ENCODE data around the gene MPG.

MPG gene

DNA sequence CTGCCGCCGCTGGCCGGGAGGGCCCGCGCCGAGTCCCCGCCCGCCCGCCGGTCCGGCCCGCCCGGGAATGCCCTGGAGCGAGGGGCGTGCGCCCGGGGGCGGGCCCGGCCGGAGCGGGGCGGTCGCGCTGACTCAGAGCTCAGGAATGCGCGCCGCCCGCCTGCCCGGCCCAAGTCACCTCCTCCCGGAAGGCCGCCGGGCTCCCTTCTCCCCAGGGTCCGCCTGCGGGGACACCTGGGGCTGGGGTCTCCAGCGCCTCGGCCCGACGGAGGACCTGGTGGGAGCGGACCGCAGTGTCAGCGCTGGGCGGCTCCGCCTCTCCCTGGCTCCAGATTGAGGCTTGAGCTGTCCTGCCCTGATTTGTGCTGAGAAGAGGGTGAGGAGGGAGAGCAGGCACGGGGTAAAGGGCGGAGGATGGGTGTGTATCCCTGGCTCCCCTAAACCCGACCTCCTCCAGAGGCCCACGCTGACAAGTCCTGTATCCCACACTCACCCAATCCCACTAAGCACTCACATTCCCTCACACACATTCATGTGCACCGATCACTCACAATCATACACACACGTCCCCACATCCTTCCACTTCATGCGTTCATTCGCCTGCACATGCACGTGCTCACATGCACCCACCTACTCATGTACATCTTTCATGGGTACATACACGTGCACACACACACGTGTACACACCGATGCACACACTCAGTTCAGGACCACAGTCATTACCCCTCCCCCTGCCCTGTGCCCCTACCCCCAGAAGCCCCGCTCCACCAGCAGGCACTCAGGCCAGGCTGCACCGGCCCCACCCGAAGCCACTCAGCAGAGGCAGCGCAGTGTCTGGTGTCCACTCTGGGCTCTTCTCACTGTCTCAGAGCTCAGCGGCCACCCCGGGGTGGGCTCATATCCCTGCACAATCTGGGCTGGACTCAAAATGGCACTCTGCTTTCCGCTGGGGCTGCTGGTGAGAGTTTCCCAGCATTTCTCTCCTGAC is 5.2 kb upstream of the MPG start, which contains the start of gene RHBDF1:
RHBDF1 (minus strand) TSS at position 71 of the 988 bp plus-strand sequence. CDS start 7,616 bp downstream, outside the sequence.
- Histone ChIP-seq H3K9ac (ENCODE audit: low read length) (peak within 1 kb of the TSS; percentile 40), H3K4me3 (ENCODE audit: low read length) (peak within 1 kb of the TSS; percentile 10), H3K27me3 (ENCODE audit: control insufficient read depth, insufficient read depth, low read length) (peaks cover 13% of the 10 kb centered on the region), H3K36me3 (ENCODE audit: control insufficient read depth, insufficient read depth, low read length) (no peaks in the 10 kb centered on the region), H3K9me3 (ENCODE audit: control insufficient read depth, low read length) (no peaks in the 10 kb centered on the region), H3K4me1 (ENCODE audit: control insufficient read depth, insufficient read depth, low read length) (peaks cover 60% of the 10 kb centered on the region)

DNA sequence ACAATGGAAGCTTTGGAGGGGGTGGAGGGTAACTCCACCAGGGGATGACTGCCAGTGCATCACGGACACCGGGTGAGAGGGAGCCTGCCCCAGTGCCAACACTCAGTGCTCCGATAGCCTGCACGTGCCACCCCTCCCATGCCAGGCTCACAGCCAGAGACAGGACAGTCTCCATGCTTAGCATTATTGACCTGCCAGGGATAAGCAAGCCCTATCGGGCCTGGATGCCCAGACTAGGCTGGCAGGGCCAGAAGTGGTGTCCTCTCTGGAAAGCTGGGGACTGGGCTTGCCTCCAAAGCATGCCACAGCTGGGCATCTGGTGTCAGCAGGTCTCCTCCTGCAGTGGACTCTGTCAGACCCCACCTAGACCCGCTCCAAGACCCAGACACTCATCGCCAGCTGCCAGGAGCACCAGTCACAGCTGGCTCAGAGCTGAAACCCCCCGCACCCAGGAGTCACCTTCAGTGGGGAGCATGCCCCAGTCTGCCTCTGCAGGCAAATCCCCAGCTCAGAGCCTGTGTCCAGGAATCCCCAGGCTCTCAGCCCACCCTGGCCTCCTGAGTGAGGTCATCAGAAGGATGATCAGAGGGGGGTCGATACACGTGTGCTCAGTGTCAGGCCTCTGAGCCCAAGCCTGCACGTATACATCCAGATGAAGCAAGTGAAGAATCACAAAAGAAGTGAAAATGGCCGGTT is 3.8 kb upstream of the MPG start:
- no peak overlapping the region for H3K4me3 ChIP-seq (ENCODE audit: low read length)
- H3K27me3 ChIP-seq (ENCODE audit: control insufficient read depth, insufficient read depth, low read length) = peaks cover 13% of the 10 kb centered on the region
- H3K9ac ChIP-seq (ENCODE audit: low read length) = no peak overlapping the region
- H3K4me1 ChIP-seq (ENCODE audit: control insufficient read depth, insufficient read depth, low read length) = peaks cover 67% of the 10 kb centered on the region
- H3K9me3 ChIP-seq (ENCODE audit: control insufficient read depth, low read length) = no peaks in the 10 kb centered on the region
- H3K36me3 ChIP-seq (ENCODE audit: control insufficient read depth, insufficient read depth, low read length) = no peaks in the 10 kb centered on the region

GRCh38 chr16:74747-75334 is 3.2 kb upstream of the MPG start:
- Histone ChIP-seq H3K27me3 (ENCODE audit: control insufficient read depth, insufficient read depth, low read length) (peaks cover 13% of the 10 kb centered on the region), H3K9me3 (ENCODE audit: control insufficient read depth, low read length) (no peaks in the 10 kb centered on the region), H3K4me3 (ENCODE audit: low read length) (no peak overlapping the region), H3K9ac (ENCODE audit: low read length) (no peak overlapping the region), H3K36me3 (ENCODE audit: control insufficient read depth, insufficient read depth, low read length) (no peaks in the 10 kb centered on the region), H3K4me1 (ENCODE audit: control insufficient read depth, insufficient read depth, low read length) (peaks cover 72% of the 10 kb centered on the region)

GRCh38 chr16:75580-76501 is 2.2 kb upstream of the MPG start:
- peaks cover 9% of the 10 kb centered on the region for H3K27me3 ChIP-seq (ENCODE audit: control insufficient read depth, insufficient read depth, low read length)
- H3K4me1 ChIP-seq (ENCODE audit: control insufficient read depth, insufficient read depth, low read length) = peaks cover 67% of the 10 kb centered on the region
- H3K9ac ChIP-seq (ENCODE audit: low read length) = peak overlapping the region; percentile 71
- H3K4me3 ChIP-seq (ENCODE audit: low read length) = no peak overlapping the region
- H3K36me3 ChIP-seq (ENCODE audit: control insufficient read depth, insufficient read depth, low read length) = no peaks in the 10 kb centered on the region
- H3K9me3 ChIP-seq (ENCODE audit: control insufficient read depth, low read length) = no peaks in the 10 kb centered on the region

- peaks cover 9% of the 10 kb centered on the region for H3K27me3 ChIP-seq (ENCODE audit: control insufficient read depth, insufficient read depth, low read length)
- H3K9me3 ChIP-seq (ENCODE audit: control insufficient read depth, low read length) = no peaks in the 10 kb centered on the region
- H3K9ac ChIP-seq (ENCODE audit: low read length) = peak overlapping the region; percentile 71
- no peaks in the 10 kb centered on the region for H3K36me3 ChIP-seq (ENCODE audit: control insufficient read depth, insufficient read depth, low read length)
- H3K4me3 ChIP-seq (ENCODE audit: low read length) = peak overlapping the region; percentile 41
- peaks cover 63% of the 10 kb centered on the region for H3K4me1 ChIP-seq (ENCODE audit: control insufficient read depth, insufficient read depth, low read length)
These were observed 1.3 kb upstream of the MPG start for GRCh38 chr16:76535-77272.

GRCh38 chr16:77273-77806 is 685 bp upstream of the MPG start:
- no peaks in the 10 kb centered on the region for H3K9me3 ChIP-seq (ENCODE audit: control insufficient read depth, low read length)
- H3K9ac ChIP-seq (ENCODE audit: low read length) = peak overlapping the region; percentile 71
- peaks cover 63% of the 10 kb centered on the region for H3K4me1 ChIP-seq (ENCODE audit: control insufficient read depth, insufficient read depth, low read length)
- peak overlapping the region; percentile 41 for H3K4me3 ChIP-seq (ENCODE audit: low read length)
- no peaks in the 10 kb centered on the region for H3K36me3 ChIP-seq (ENCODE audit: control insufficient read depth, insufficient read depth, low read length)
- peaks cover 9% of the 10 kb centered on the region for H3K27me3 ChIP-seq (ENCODE audit: control insufficient read depth, insufficient read depth, low read length)

- H3K9me3 ChIP-seq (ENCODE audit: control insufficient read depth, low read length) = no peaks in the 10 kb centered on the region
- peak overlapping the region; percentile 71 for H3K9ac ChIP-seq (ENCODE audit: low read length)
- peaks cover 52% of the 10 kb centered on the region for H3K4me1 ChIP-seq (ENCODE audit: control insufficient read depth, insufficient read depth, low read length)
- H3K36me3 ChIP-seq (ENCODE audit: control insufficient read depth, insufficient read depth, low read length) = no peaks in the 10 kb centered on the region
- H3K27me3 ChIP-seq (ENCODE audit: control insufficient read depth, insufficient read depth, low read length) = no peaks in the 10 kb centered on the region
- H3K4me3 ChIP-seq (ENCODE audit: low read length) = peak overlapping the region; percentile 66
These were observed 572 bp downstream of the MPG start for GRCh38 chr16:78444-79150.

DNA sequence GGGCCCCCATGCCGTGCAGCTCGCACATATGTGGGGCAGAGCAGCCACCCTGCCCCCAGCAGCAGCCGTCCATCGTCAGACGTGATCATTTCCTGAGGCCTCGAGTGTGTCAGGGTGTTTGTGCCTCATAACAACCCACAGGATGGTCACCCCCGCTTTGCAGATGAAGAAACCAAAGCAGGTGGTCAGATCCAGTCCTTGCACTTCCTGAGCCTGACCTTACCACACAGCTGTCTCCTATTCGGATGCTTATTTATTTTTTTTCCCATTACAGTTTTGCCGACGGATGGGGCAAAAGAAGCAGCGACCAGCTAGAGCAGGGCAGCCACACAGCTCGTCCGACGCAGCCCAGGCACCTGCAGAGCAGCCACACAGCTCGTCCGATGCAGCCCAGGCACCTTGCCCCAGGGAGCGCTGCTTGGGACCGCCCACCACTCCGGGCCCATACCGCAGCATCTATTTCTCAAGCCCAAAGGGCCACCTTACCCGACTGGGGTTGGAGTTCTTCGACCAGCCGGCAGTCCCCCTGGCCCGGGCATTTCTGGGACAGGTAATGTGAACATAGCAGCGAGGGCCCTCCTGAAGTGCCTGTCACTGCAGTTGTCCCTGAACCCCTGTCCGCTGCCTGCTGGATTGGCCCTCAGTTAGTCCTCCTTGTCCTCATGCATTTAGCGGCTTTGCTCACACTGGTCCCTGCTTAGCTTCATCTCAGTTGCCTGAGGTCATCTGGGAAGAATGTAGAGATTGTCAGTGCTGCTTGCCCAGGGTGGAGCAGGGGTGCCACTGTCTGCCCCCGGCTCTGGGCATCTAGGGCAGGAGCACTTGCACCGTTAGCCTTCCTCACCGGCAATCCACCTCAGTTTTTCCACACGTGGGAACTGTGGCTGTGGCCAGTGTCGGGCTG is 1.4 kb downstream of the MPG start:
- H3K9ac ChIP-seq (ENCODE audit: low read length) = peak overlapping the region; percentile 71
- no peaks in the 10 kb centered on the region for H3K36me3 ChIP-seq (ENCODE audit: control insufficient read depth, insufficient read depth, low read length)
- H3K4me3 ChIP-seq (ENCODE audit: low read length) = no peak overlapping the region
- no peaks in the 10 kb centered on the region for H3K9me3 ChIP-seq (ENCODE audit: control insufficient read depth, low read length)
- no peaks in the 10 kb centered on the region for H3K27me3 ChIP-seq (ENCODE audit: control insufficient read depth, insufficient read depth, low read length)
- H3K4me1 ChIP-seq (ENCODE audit: control insufficient read depth, insufficient read depth, low read length) = peaks cover 54% of the 10 kb centered on the region

GRCh38 chr16:83060-83603 is 5.1 kb downstream of the MPG start:
- Histone ChIP-seq H3K9me3 (ENCODE audit: control insufficient read depth, low read length) (no peaks in the 10 kb centered on the region), H3K27me3 (ENCODE audit: control insufficient read depth, insufficient read depth, low read length) (no peaks in the 10 kb centered on the region), H3K4me1 (ENCODE audit: control insufficient read depth, insufficient read depth, low read length) (peaks cover 42% of the 10 kb centered on the region), H3K4me3 (ENCODE audit: low read length) (no peak overlapping the region), H3K9ac (ENCODE audit: low read length) (no peak overlapping the region), H3K36me3 (ENCODE audit: control insufficient read depth, insufficient read depth, low read length) (no peaks in the 10 kb centered on the region)
